Adrenal gland (tissue), 12 donors: Measurements from ENCODE around the gene MRPL28. TPM values are rescaled to one million over a fixed set of nuclear protein-coding genes. Genes with fewer than 3 reads are reported as not detected.

Source experiments
- DNase-seq, 7 donors: peaks; one replicate each; pipeline ENCODE4 v3.0.0-alpha.2; 2019 to 2020
- H3K27ac ChIP-seq, 5 donors: fragments of 200-600 bp; sonication (generic) in 4 of 5; 1 replicate in 3 of 5; 2 replicates in 2 of 5; pipeline versions ENCODE4 v1.5.1 to v1.8.0; 2016 to 2020; ENCODE audit warnings: mild to moderate bottlenecking in 1 of 5
- H3K27me3 ChIP-seq: fragments of 200-600 bp; 2 replicates; pipeline ENCODE4 v1.8.0; 2021
- H3K36me3 ChIP-seq, 2 donors: fragments of 200-600 bp; replicated peaks in 1 of 2; 1 replicate in 1 of 2; 2 replicates in 1 of 2; pipeline versions ENCODE4 v1.5.1 to v1.8.0; 2018 to 2022
- H3K4me1 ChIP-seq, 2 donors: fragments of 200-600 bp; replicated peaks in 1 of 2; 1 replicate in 1 of 2; 2 replicates in 1 of 2; pipeline versions ENCODE4 v1.5.1 to v1.8.0; 2018 to 2021
- H3K4me3 ChIP-seq, 4 donors: fragments of 200-600 bp; sonication (generic) in 3 of 4; one replicate each; pipeline ENCODE4 v1.5.1; 2016 to 2018
- H3K9me3 ChIP-seq, 3 donors: fragments of 200-600 bp; sonication (generic) in 1 of 3; replicated peaks in 1 of 3; 1 replicate in 2 of 3; 2 replicates in 1 of 3; pipeline versions ENCODE4 v1.5.1 to v1.8.0; 2016 to 2021
- CTCF ChIP-seq, 6 experiments: fragments of 450-650 bp in 4 of 6; fragments of 200-600 bp in 2 of 6; sonication (generic) in 1 of 6; IDR thresholded peaks; 1 replicate in 5 of 6; 2 replicates in 1 of 6; pipeline versions ENCODE4 v1.5.1 to v1.8.0; 2016 to 2021; ENCODE audit warnings: antibody characterized with exemption in 6 of 6, mild to moderate bottlenecking in 2 of 6, moderate library complexity in 1 of 6
- POLR2A ChIP-seq, 2 donors: fragments of 450-650 bp; IDR thresholded peaks; one replicate each; pipeline ENCODE4 v1.6.1; 2017; ENCODE audit warnings: antibody characterized with exemption in 2 of 2, mild to moderate bottlenecking in 2 of 2, moderate library complexity in 1 of 2
- WGBS, 4 donors: extraction: QIAGEN DNeasy Blood & Tissue Kit in 2 of 4; methylation state at CpG; one replicate each; pipeline versions ENCODE4 v1.1.5 to v1.1.7; 2013 to 2017; 5-methylcytosine and 5-hydroxymethylcytosine counted together
- intact Hi-C, 2 donors: fragments of 100-400 bp; cut with DNase I; formaldehyde crosslinking; loops; one replicate each; pipeline versions ENCODE4 v1.14.1 to v1.15.0; 2022 to 2023
- polyA plus RNA-seq, 3 donors: library from polyadenylated mRNA; stranded (reverse); fragments of 200-250 nt in 2 of 3; fragments of 350-450 nt in 1 of 3; fragmentation: Illumina TruSeq in 1 of 3; extraction: RNeasy Lipid Tissue Mini Kit (QIAGEN cat#74804) in 1 of 3; gene quantifications; one replicate each; pipeline ENCODE4 v1.2.3, GENCODE V29; 2013 to 2014
- total RNA-seq, 9 donors: library from RNA; depleted of rRNA in 4 of 9; stranded (reverse); fragments of >200 nt in 4 of 9; fragments of 120-200 nt in 1 of 9; fragmentation: NEBNext Ultra II Directional in 1 of 9; extraction: Animal tissue kit (Norgen Biotek cat#: 25700) in 1 of 9; gene quantifications; one replicate each; pipeline versions ENCODE4 v1.1.0 to v1.2.4, GENCODE V29; 2013 to 2023
- donor health status: healthy with polysubstance abuse.
- donor health status: Bipolar disorder and iron deficiency.
- donor health status: DM: yes; HTN: yes; CAD: no.
- donor health status: DM: no; HTN: no; CAD: no.
- donor health status: DM: no; HTN: no; CAD: no.
- donor health status: DM: yes; HTN: yes; CAD: no.

The MRPL28 gene
- total and polyA plus RNA-seq, 12 donors = 42.9 to 155 (median 81.4) TPM

GRCh38 chr16:330741-331140 is 39.6 kb downstream of the MRPL28 start:
- Histone ChIP-seq H3K27me3 (no peaks in the 10 kb centered on the region), H3K27ac (no peak overlapping the region), H3K9me3 (no peaks in the 10 kb centered on the region), H3K36me3 (no peaks in the 10 kb centered on the region), H3K4me3 (no peak overlapping the region), H3K4me1 (peaks cover 14 to 29% of the 10 kb centered on the region in 2 donors)
- intact Hi-C loops = no loop called here
- no peak for TF ChIP-seq CTCF (IDR thresholded peaks at IDR 0.05)
- no peak for TF ChIP-seq POLR2A (IDR thresholded peaks at IDR 0.05)
- WGBS, 4 donors = 61 to 74% (median 67%) methylated on average over 2 of the region's 2 CpGs; no CpG with 5 or more reads in 1 of the 4 donors
- DNase-seq = no peak

GRCh38 chr16:325375-326145 is 44.8 kb downstream of the MRPL28 start:
- Histone ChIP-seq H3K4me1 (peaks cover 14 to 16% of the 10 kb centered on the region in 2 donors), H3K27me3 (no peaks in the 10 kb centered on the region), H3K4me3 (no peak overlapping the region), H3K9me3 (no peaks in the 10 kb centered on the region), H3K36me3 (no peaks in the 10 kb centered on the region), H3K27ac (no peak overlapping the region)
- WGBS, 4 donors = 87 to 91% (median 89%) methylated on average over 18 to 28 of the region's 28 CpGs
- DNase-seq = no peak
- TF ChIP-seq POLR2A (IDR thresholded peaks at IDR 0.05) (no peak), CTCF (IDR thresholded peaks at IDR 0.05) (no peak)
- intact Hi-C loops = no loop called here

- Histone ChIP-seq H3K27me3 (no peaks in the 10 kb centered on the region), H3K36me3 (no peaks in the 10 kb centered on the region), H3K9me3 (no peaks in the 10 kb centered on the region), H3K4me1 (peaks cover 14 to 16% of the 10 kb centered on the region in 2 donors), H3K27ac (no peak overlapping the region), H3K4me3 (no peak overlapping the region)
- intact Hi-C loops = no loop called here
- WGBS, 4 donors = 72 to 84% (median 79%) methylated on average over 38 to 55 of the region's 55 CpGs
- TF ChIP-seq CTCF (IDR thresholded peaks at IDR 0.05) (no peak), POLR2A (IDR thresholded peaks at IDR 0.05) (no peak)
- no peak for DNase-seq
These were observed 45.6 kb downstream of the MRPL28 start for GRCh38 chr16:324451-325334.

GRCh38 chr16:324201-324450 is 46.2 kb downstream of the MRPL28 start:
- Histone ChIP-seq H3K4me3 (no peak overlapping the region), H3K27ac (no peak overlapping the region), H3K4me1 (peaks cover 14 to 16% of the 10 kb centered on the region in 2 donors), H3K9me3 (no peaks in the 10 kb centered on the region), H3K36me3 (no peaks in the 10 kb centered on the region), H3K27me3 (no peaks in the 10 kb centered on the region)
- intact Hi-C loops = no loop called here
- 87 to 93% (median 90%) methylated on average over 13 to 17 of the region's 17 CpGs for WGBS, 4 donors
- no peak for TF ChIP-seq CTCF (IDR thresholded peaks at IDR 0.05)
- DNase-seq = no peak
